22Rv1 (cell line): ENCODE results near the gene ACTN2.

Source experiments
- H3K27ac ChIP-seq: fragments of 450-650 bp; 2 replicates; pipeline ENCODE4 v1.5.1; 2017
- CTCF ChIP-seq: fragments of 450-650 bp; IDR thresholded peaks from 2 replicates; pipeline ENCODE4 v1.5.1; 2017; ENCODE audit warnings: mild to moderate bottlenecking
- ZFX ChIP-seq: fragments of 450-650 bp; IDR thresholded peaks from 2 replicates; pipeline ENCODE4 v1.6.1; 2017; ENCODE audit warnings: antibody characterized with exemption, borderline replicate concordance

The ACTN2 gene

DNA sequence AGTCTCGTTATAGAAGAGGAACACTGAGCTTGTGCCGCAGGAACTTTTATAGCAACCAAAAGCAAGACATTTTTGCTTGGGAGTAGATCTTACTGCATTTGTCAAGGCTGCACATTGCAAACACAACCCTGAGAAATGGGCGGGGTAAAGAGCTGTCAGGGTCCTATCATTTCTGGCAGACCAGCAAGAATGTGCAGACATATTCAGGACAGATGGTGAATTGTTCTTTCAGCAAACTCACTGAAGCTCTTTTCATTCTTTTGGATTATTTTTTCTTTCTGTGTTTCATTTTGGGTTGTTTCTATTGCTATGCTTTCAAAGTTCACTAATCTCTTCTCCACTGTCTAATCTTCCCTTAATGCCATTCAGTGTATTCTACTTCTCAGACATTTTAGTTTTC is 5.1 kb upstream of the ACTN2 start:
- TF ChIP-seq CTCF (no peak), ZFX (no peak)
- H3K27ac ChIP-seq, result no peak overlapping the region

- TF ChIP-seq ZFX (no peak), CTCF (no peak)
Observed at GRCh38 chr1:236685205-236685916, 938 bp upstream of the ACTN2 start.

GRCh38 chr1:236686815-236687160 is 489 bp downstream of the ACTN2 start:
- no peak for TF ChIP-seq ZFX
- TF ChIP-seq CTCF, result no peak
- H3K27ac ChIP-seq, result no peak overlapping the region

More at GRCh38 chr1:236685205-236685916, 938 bp upstream of the ACTN2 start:
- H3K27ac ChIP-seq, result no peak overlapping the region

GRCh38 chr1:236687273-236687672 is 974 bp downstream of the ACTN2 start:
- TF ChIP-seq ZFX (no peak), CTCF (no peak)
- no peak overlapping the region for H3K27ac ChIP-seq

DNA sequence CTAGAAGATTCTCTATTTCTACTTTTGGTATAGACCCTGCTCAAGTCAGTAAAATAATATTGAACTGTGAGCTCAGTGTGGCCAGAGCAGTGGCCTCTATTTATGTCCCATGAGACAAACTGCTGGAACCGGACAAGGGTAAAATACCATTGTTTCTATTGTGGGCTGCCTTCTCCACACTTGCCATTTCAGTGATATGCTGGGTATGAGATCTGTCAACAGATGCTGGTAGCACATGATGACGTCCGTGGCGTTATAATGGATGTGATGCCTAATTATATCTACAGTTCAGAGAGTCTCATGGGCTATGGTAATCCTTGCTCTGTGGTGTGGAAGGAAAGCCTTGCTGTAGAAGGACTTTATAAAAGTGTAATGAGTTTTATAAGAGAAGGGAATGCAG is 2.4 kb downstream of the ACTN2 start:
- no peak overlapping the region for H3K27ac ChIP-seq

GRCh38 chr1:236689713-236690569 is 3.6 kb downstream of the ACTN2 start:
- no peak for TF ChIP-seq CTCF
- TF ChIP-seq ZFX, result no peak
- no peak overlapping the region for H3K27ac ChIP-seq

More for the DNA sequence above, 2.4 kb downstream of the ACTN2 start:
- no peak for TF ChIP-seq ZFX
- TF ChIP-seq CTCF, result no peak

- TF ChIP-seq ZFX (no peak), CTCF (no peak)
- H3K27ac ChIP-seq, result no peak overlapping the region
Observed at GRCh38 chr1:236691348-236691747, 5.0 kb downstream of the ACTN2 start.
